B cell (primary cell): Measurements from ENCODE around the gene PHB1. TPM values are rescaled to one million over a fixed set of nuclear protein-coding genes. Genes with fewer than 3 reads are reported as not detected.
A peak's percentile ranks its signal among the peaks of the same experiment; 100 is the strongest.

Experiments used
- ATAC-seq: fragments of 200-7000 bp; cut with Tn5 transposase; one replicate; pipeline ENCODE4 v1.10.0; 2021; ENCODE audit warnings: low read depth, mild to moderate bottlenecking, moderate number of reproducible peaks, moderate library complexity
- CTCF ChIA-PET: fragments of 350-600 bp; sonication (Branson Sonifier 250); formaldehyde crosslinking; loops from one replicate; lab custom pipeline; 2021; ENCODE audit warnings: antibody characterized with exemption, inconsistent platforms; lab: Charles Lee
- POLR2A ChIA-PET: fragments of 350-600 bp; sonication (Branson Sonifier 250); formaldehyde crosslinking; loops from one replicate; lab custom pipeline; 2021; ENCODE audit warnings: antibody characterized with exemption; lab: Charles Lee
- DNase-seq: peaks from one replicate; pipeline ENCODE4 v3.0.0; 2013
- H2AFZ ChIP-seq: 2 replicates; pipeline ENCODE4 v1.6.1; 2012; ENCODE audit warnings: mild to moderate bottlenecking, low read depth, low read length; ENCODE audit not compliant: insufficient read depth, poor library complexity, severe bottlenecking
- H3K27ac ChIP-seq, 2 donors: 1 replicate in 1 of 2; 2 replicates in 1 of 2; pipeline ENCODE4 v1.5.1; 2012 to 2013; ENCODE audit warnings: low read length in 2 of 2, mild to moderate bottlenecking in 2 of 2, moderate library complexity in 1 of 2
- H3K27me3 ChIP-seq, 4 experiments: fragments of 200-600 bp in 1 of 4; sonication (generic) in 1 of 4; replicated peaks in 1 of 4; 1 replicate in 2 of 4; 2 replicates in 2 of 4; pipeline versions ENCODE4 v1.6.1 to v1.7.0; 2013 to 2016; ENCODE audit warnings: low read length in 3 of 4, mild to moderate bottlenecking in 2 of 4, mixed read lengths in 1 of 4, moderate library complexity in 1 of 4; ENCODE audit not compliant: insufficient read depth in 4 of 4, control insufficient read depth in 3 of 4; ENCODE audit errors: control extremely low read depth in 1 of 4
- H3K36me3 ChIP-seq, 2 experiments: replicated peaks in 1 of 2; 1 replicate in 1 of 2; 2 replicates in 1 of 2; pipeline versions ENCODE4 v1.6.1 to v1.7.1; 2013; ENCODE audit warnings: low read length in 1 of 2; ENCODE audit not compliant: insufficient read depth in 2 of 2, control insufficient read depth in 1 of 2; ENCODE audit errors: control extremely low read depth in 1 of 2, extremely low read depth in 1 of 2
- H3K4me1 ChIP-seq, 2 donors: fragments of 200-600 bp in 1 of 2; sonication (generic) in 1 of 2; 1 replicate in 1 of 2; 2 replicates in 1 of 2; pipeline versions ENCODE4 v1.5.1 to v1.6.1; 2013 to 2017; ENCODE audit warnings: low read length in 2 of 2; ENCODE audit not compliant: control insufficient read depth in 2 of 2, insufficient read depth in 2 of 2
- H3K4me2 ChIP-seq: replicated peaks from 2 replicates; pipeline ENCODE3; 2012; ENCODE audit warnings: mild to moderate bottlenecking, low read depth, low read length; ENCODE audit not compliant: poor library complexity, severe bottlenecking
- H3K4me3 ChIP-seq, 5 experiments: fragments of 200-600 bp in 1 of 5; sonication (generic) in 1 of 5; 1 replicate in 3 of 5; 2 replicates in 2 of 5; pipeline versions ENCODE4 v1.5.1 to v1.7.0; 2011 to 2016; ENCODE audit warnings: low read length in 4 of 5, mild to moderate bottlenecking in 4 of 5, low read depth in 2 of 5, control low read depth in 1 of 5, moderate library complexity in 1 of 5; ENCODE audit not compliant: insufficient read depth in 1 of 5; ENCODE audit errors: control extremely low read depth in 1 of 5, extremely low read depth in 1 of 5
- H3K79me2 ChIP-seq: fragments of 200-600 bp; sonication (generic); one replicate; pipeline ENCODE4 v1.6.0; 2016; ENCODE audit warnings: low read length; ENCODE audit not compliant: control insufficient read depth, insufficient read depth
- H3K9ac ChIP-seq: fragments of 200-600 bp; sonication (generic); 2 replicates; pipeline ENCODE4 v1.6.1; 2017; ENCODE audit warnings: mild to moderate bottlenecking, low read length, moderate library complexity
- H3K9me3 ChIP-seq, 3 donors: one replicate each; pipeline versions ENCODE4 v1.6.1 to v1.7.1; 2013; ENCODE audit warnings: low read length in 2 of 3; ENCODE audit not compliant: control insufficient read depth in 2 of 3, insufficient read depth in 1 of 3; ENCODE audit errors: control extremely low read depth in 1 of 3
- H4K20me1 ChIP-seq: 2 replicates; pipeline ENCODE4 v1.6.0; 2012; ENCODE audit warnings: mild to moderate bottlenecking, low read length; ENCODE audit not compliant: insufficient read depth, control insufficient read depth, poor library complexity, severe bottlenecking
- H3K27ac Mint-ChIP-seq: one replicate; pipeline ENCODE4 v1.8.0; 2021; ENCODE audit warnings: mixed read lengths
- H3K27me3 Mint-ChIP-seq: one replicate; pipeline ENCODE4 v1.8.0; 2021; ENCODE audit warnings: mixed read lengths
- H3K4me1 Mint-ChIP-seq: one replicate; pipeline ENCODE4 v1.8.0; 2021; ENCODE audit warnings: mixed read lengths
- H3K4me3 Mint-ChIP-seq: one replicate; pipeline ENCODE4 v1.8.0; 2021; ENCODE audit warnings: mixed read lengths
- H3K9me3 Mint-ChIP-seq: one replicate; pipeline ENCODE4 v1.8.0; 2022; ENCODE audit warnings: mixed read lengths; ENCODE audit not compliant: insufficient read depth
- EZH2 ChIP-seq: IDR thresholded peaks from 2 replicates; pipeline ENCODE4 v1.6.1; 2012; ENCODE audit warnings: borderline replicate concordance, low read depth, mild to moderate bottlenecking, moderate library complexity, low read length; ENCODE audit not compliant: insufficient read depth, poor library complexity, severe bottlenecking
- WGBS: methylation state at CpG from one replicate; pipeline ENCODE4 v1.1.5; 2013; ENCODE audit warnings: missing lambda C conversion rate; ENCODE audit not compliant: insufficient coverage; 5-methylcytosine and 5-hydroxymethylcytosine counted together
- intact Hi-C: fragments of 100-400 bp; cut with micrococcal nuclease; formaldehyde crosslinking; loops from one replicate; pipeline ENCODE4 v1.10.0; 2022
- polyA plus RNA-seq: library from polyadenylated mRNA; depleted of rRNA; stranded (reverse); fragments of >200 nt; gene quantifications from 2 replicates; pipeline ENCODE4 v1.2.3, GENCODE V29; 2012
- total RNA-seq, 2 donors: library from RNA; stranded (reverse); fragments of 120-200 nt in 1 of 2; gene quantifications; 1 replicate in 1 of 2; 2 replicates in 1 of 2; pipeline versions ENCODE4 v1.2.3 to v1.2.4, GENCODE V29; 2013 to 2022
- TF ChIP-seq, protein P1 (sequence below): fragments of 200-600 bp; IDR thresholded peaks from one replicate; pipeline ENCODE4 v1.8.0; 2022; ENCODE audit warnings: antibody characterized with exemption, mild to moderate bottlenecking

PHB1 gene
- total and polyA plus RNA-seq, 2 donors (not counting 1 experiment from before 2014, with no cell fraction given): 45.5 to 72.3 TPM

GRCh38 chr17:49387498-49388289, 27.0 kb downstream of the PHB1 start:
- peak; percentile 4 for ATAC-seq
- Histone ChIP-seq H3K9ac (peak overlapping the region; percentile 40), H4K20me1 (no peaks in the 10 kb centered on the region), H3K4me3 (peak overlapping the region in 4 of 5 experiments; percentile 0 to 56 (median 33)), H3K27ac (peak overlapping the region; percentile 84 to 92), H2AFZ (peak overlapping the region; percentile 50), H3K36me3 (no peaks in the 10 kb centered on the region), H3K9me3 (peaks cover 0 to 5% (median 0%) of the 10 kb centered on the region in 3 donors), H3K4me1 (peaks cover 52 to 64% of the 10 kb centered on the region in 2 donors), H3K27me3 (no peaks in the 10 kb centered on the region), H3K4me2 (peak overlapping the region; percentile 74), H3K79me2 (peaks cover 4% of the 10 kb centered on the region)
- peak overlapping the region; percentile 99 for H3K27ac Mint-ChIP-seq
- peak overlapping the region; percentile 86 for H3K4me3 Mint-ChIP-seq
- 52% methylated on average over 8 of the region's 11 CpGs for WGBS
- POLR2A ChIA-PET: interaction anchor here (0.9 to 1.4 kb wide), 2 partner anchors 25 to 72 kb away, joined by 4 read pairs; no protein-coding TSS in a partner anchor
- H3K4me1 Mint-ChIP-seq: peaks cover 55% of the 10 kb centered on the region
- CTCF ChIA-PET: interaction anchor here (0.8 to 16.1 kb wide), 15 partner anchors 10 to 168 kb away, joined by 3 to 368 read pairs (median 5); no protein-coding TSS in a partner anchor
- TF ChIP-seq, protein P1, sequence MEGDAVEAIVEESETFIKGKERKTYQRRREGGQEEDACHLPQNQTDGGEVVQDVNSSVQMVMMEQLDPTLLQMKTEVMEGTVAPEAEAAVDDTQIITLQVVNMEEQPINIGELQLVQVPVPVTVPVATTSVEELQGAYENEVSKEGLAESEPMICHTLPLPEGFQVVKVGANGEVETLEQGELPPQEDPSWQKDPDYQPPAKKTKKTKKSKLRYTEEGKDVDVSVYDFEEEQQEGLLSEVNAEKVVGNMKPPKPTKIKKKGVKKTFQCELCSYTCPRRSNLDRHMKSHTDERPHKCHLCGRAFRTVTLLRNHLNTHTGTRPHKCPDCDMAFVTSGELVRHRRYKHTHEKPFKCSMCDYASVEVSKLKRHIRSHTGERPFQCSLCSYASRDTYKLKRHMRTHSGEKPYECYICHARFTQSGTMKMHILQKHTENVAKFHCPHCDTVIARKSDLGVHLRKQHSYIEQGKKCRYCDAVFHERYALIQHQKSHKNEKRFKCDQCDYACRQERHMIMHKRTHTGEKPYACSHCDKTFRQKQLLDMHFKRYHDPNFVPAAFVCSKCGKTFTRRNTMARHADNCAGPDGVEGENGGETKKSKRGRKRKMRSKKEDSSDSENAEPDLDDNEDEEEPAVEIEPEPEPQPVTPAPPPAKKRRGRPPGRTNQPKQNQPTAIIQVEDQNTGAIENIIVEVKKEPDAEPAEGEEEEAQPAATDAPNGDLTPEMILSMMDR: no peak
- no peak for TF ChIP-seq EZH2
- intact Hi-C loops: loop anchor here (2.0 kb wide), 1 partner anchor 15 kb away; no protein-coding TSS in a partner anchor
- DNase-seq: no peak
- no peaks in the 10 kb centered on the region for H3K9me3 Mint-ChIP-seq
- H3K27me3 Mint-ChIP-seq: no peaks in the 10 kb centered on the region

DNA sequence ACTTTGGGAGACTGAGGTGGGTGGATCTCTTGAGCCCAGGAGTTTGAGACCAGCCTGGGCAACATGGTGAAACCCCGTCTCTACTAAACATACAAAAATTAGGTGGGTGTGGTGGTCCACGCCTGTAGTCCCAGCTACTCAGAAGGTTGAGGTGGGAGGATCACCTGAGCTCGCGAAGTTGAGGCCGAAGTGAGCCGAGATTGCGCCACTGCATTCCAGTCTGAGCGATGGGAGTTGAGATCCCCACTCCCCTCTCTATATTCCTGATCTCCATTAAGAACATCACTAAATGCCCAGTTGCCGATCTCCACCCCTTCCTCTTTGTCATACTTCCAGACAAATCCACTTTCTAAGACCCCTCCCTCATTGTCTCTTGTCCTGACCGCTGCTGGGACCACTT, 28.3 kb downstream of the PHB1 start:
- 98% methylated on average over 8 of the region's 10 CpGs for WGBS
- Histone ChIP-seq H3K36me3 (no peaks in the 10 kb centered on the region), H3K4me1 (peaks cover 61 to 73% of the 10 kb centered on the region in 2 donors), H3K4me2 (no peak overlapping the region), H4K20me1 (no peaks in the 10 kb centered on the region), H3K79me2 (peaks cover 4% of the 10 kb centered on the region), H3K9ac (no peak overlapping the region), H3K27ac (no peak overlapping the region), H3K4me3 (no peak overlapping the region), H3K9me3 (peaks cover 0 to 5% (median 0%) of the 10 kb centered on the region in 3 donors), H2AFZ (no peak overlapping the region), H3K27me3 (no peaks in the 10 kb centered on the region)
- ATAC-seq (no peak), DNase-seq (no peak)
- TF ChIP-seq, protein P1: no peak
- TF ChIP-seq EZH2: no peak
- POLR2A ChIA-PET: no interaction called here
- intact Hi-C loops: no loop called here
- no peaks in the 10 kb centered on the region for H3K27me3 Mint-ChIP-seq
- no peaks in the 10 kb centered on the region for H3K9me3 Mint-ChIP-seq
- CTCF ChIA-PET: interaction anchor here (1.0 to 16.1 kb wide), 7 partner anchors 8 to 70 kb away, joined by 3 to 368 read pairs (median 4); no protein-coding TSS in a partner anchor
- peaks cover 67% of the 10 kb centered on the region for H3K4me1 Mint-ChIP-seq
- H3K27ac Mint-ChIP-seq: no peak overlapping the region
- H3K4me3 Mint-ChIP-seq: no peak overlapping the region
